ENCODE results near the gene POU6F2.

Gene POU6F2

GRCh38 chr7:39312254-39312989, 334.7 kb downstream of the POU6F2 start:
- Histone ChIP-seq H2AFZ (ENCODE audit: low read length) (no peak overlapping the region), H3K36me3 (replicated peaks; ENCODE audit: insufficient read depth, low read length) (no peaks in the 10 kb centered on the region), H3K9me3 (replicated peaks; ENCODE audit: insufficient read depth, low read length) (no peaks in the 10 kb centered on the region), H3F3A (ENCODE audit: insufficient read depth, low read length) (no peaks in the 10 kb centered on the region), H3K4me1 (ENCODE audit: low read length) (no peaks in the 10 kb centered on the region), H3K27me3 (replicated peaks; ENCODE audit: insufficient read depth, low read length) (no peaks in the 10 kb centered on the region), H3K79me2 (ENCODE audit: low read length) (no peaks in the 10 kb centered on the region), H3K9me2 (replicated peaks; ENCODE audit: insufficient read depth, low read length) (no peaks in the 10 kb centered on the region), H3K4me2 (ENCODE audit: low read depth, low read length) (no peak overlapping the region), H4K20me1 (ENCODE audit: insufficient read depth, low read length) (no peaks in the 10 kb centered on the region), H3K9ac (ENCODE audit: low read length) (no peak overlapping the region), H3K4me3 (ENCODE audit: low read length) (no peak overlapping the region), H3K27ac (ENCODE audit: low read length) (no peak overlapping the region)
- TF ChIP-seq EZH2phosphoT487 (IDR thresholded peaks at IDR 0.05; ENCODE audit: low read length) (no peak), EZH2 (optimal IDR thresholded peaks at IDR 0.05; ENCODE audit: low read depth, low read length) (no peak)
- TF ChIP-seq, protein P1, sequence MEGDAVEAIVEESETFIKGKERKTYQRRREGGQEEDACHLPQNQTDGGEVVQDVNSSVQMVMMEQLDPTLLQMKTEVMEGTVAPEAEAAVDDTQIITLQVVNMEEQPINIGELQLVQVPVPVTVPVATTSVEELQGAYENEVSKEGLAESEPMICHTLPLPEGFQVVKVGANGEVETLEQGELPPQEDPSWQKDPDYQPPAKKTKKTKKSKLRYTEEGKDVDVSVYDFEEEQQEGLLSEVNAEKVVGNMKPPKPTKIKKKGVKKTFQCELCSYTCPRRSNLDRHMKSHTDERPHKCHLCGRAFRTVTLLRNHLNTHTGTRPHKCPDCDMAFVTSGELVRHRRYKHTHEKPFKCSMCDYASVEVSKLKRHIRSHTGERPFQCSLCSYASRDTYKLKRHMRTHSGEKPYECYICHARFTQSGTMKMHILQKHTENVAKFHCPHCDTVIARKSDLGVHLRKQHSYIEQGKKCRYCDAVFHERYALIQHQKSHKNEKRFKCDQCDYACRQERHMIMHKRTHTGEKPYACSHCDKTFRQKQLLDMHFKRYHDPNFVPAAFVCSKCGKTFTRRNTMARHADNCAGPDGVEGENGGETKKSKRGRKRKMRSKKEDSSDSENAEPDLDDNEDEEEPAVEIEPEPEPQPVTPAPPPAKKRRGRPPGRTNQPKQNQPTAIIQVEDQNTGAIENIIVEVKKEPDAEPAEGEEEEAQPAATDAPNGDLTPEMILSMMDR (IDR thresholded peaks at IDR 0.05; ENCODE audit: low read length): no peak
- no peak for DNase-seq

DNA sequence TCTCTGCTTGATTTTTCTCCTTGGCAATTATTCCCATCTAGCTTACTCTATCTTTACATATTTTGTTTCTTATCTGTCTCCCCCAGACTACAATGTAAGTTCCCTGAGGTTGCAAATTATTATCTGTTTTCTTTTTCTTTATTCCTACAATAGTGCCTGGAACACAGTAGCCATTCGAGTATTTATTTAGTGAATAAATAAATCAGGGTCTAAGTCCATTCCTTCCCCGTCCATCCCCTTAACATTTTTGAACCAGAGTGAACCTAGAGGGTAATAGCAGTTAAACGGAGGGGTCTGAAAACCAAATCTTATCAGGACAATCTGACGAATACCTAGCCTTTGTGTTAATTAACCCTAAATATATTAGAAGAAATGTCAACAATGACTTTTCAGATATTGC, 335.7 kb downstream of the POU6F2 start:
- Histone ChIP-seq H3K27ac (ENCODE audit: low read length) (no peak overlapping the region), H3K79me2 (ENCODE audit: low read length) (no peaks in the 10 kb centered on the region), H3K4me1 (ENCODE audit: low read length) (no peaks in the 10 kb centered on the region), H3K9me2 (replicated peaks; ENCODE audit: insufficient read depth, low read length) (no peaks in the 10 kb centered on the region), H3K27me3 (replicated peaks; ENCODE audit: insufficient read depth, low read length) (no peaks in the 10 kb centered on the region), H3K4me3 (ENCODE audit: low read length) (no peak overlapping the region), H3F3A (ENCODE audit: insufficient read depth, low read length) (no peaks in the 10 kb centered on the region), H3K4me2 (ENCODE audit: low read depth, low read length) (no peak overlapping the region), H3K36me3 (replicated peaks; ENCODE audit: insufficient read depth, low read length) (no peaks in the 10 kb centered on the region), H3K9me3 (replicated peaks; ENCODE audit: insufficient read depth, low read length) (no peaks in the 10 kb centered on the region), H4K20me1 (ENCODE audit: insufficient read depth, low read length) (no peaks in the 10 kb centered on the region), H2AFZ (ENCODE audit: low read length) (no peak overlapping the region), H3K9ac (ENCODE audit: low read length) (no peak overlapping the region)
- TF ChIP-seq EZH2phosphoT487 (IDR thresholded peaks at IDR 0.05; ENCODE audit: low read length) (no peak), EZH2 (optimal IDR thresholded peaks at IDR 0.05; ENCODE audit: low read depth, low read length) (no peak)
- TF ChIP-seq, protein P1 (IDR thresholded peaks at IDR 0.05; ENCODE audit: low read length): no peak
- DNase-seq: no peak

DNA sequence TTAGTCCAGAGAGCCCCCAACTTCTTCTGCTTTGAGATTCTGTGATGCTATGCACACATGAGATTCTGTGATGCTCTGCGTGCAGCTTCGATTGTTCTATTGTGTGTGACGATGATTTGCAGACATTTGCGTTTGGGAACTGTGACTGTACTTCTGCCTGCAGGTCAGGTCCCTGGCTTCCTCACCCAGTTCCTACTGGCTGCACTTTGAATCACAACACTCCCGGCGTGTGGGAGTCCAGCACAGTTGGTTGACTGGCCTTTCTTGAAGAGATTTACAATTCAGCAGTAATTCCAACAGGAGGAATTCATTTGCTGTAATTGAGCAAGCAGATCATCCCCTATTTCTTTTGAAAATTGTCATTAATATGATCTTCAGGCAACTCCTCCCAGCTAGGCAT, 336.3 kb downstream of the POU6F2 start:
- Histone ChIP-seq H3F3A (ENCODE audit: insufficient read depth, low read length) (no peaks in the 10 kb centered on the region), H3K9ac (ENCODE audit: low read length) (no peak overlapping the region), H3K27me3 (replicated peaks; ENCODE audit: insufficient read depth, low read length) (no peaks in the 10 kb centered on the region), H3K27ac (ENCODE audit: low read length) (no peak overlapping the region), H3K79me2 (ENCODE audit: low read length) (no peaks in the 10 kb centered on the region), H4K20me1 (ENCODE audit: insufficient read depth, low read length) (no peaks in the 10 kb centered on the region), H3K9me3 (replicated peaks; ENCODE audit: insufficient read depth, low read length) (no peaks in the 10 kb centered on the region), H3K4me2 (ENCODE audit: low read depth, low read length) (no peak overlapping the region), H3K9me2 (replicated peaks; ENCODE audit: insufficient read depth, low read length) (no peaks in the 10 kb centered on the region), H3K4me3 (ENCODE audit: low read length) (no peak overlapping the region), H2AFZ (ENCODE audit: low read length) (no peak overlapping the region), H3K36me3 (replicated peaks; ENCODE audit: insufficient read depth, low read length) (no peaks in the 10 kb centered on the region), H3K4me1 (ENCODE audit: low read length) (no peaks in the 10 kb centered on the region)
- no peak for DNase-seq
- TF ChIP-seq EZH2 (optimal IDR thresholded peaks at IDR 0.05; ENCODE audit: low read depth, low read length) (no peak), EZH2phosphoT487 (IDR thresholded peaks at IDR 0.05; ENCODE audit: low read length) (no peak)
- TF ChIP-seq, protein P1 (IDR thresholded peaks at IDR 0.05; ENCODE audit: low read length): no peak
